ENCODE data around the gene PRSS27. TPM values are rescaled to one million over a fixed set of nuclear protein-coding genes. Genes with fewer than 3 reads are reported as not detected.

The PRSS27 gene
- total and polyA plus RNA-seq, 2 donors (not counting 3 experiments of a cell fraction or from before 2014, with no cell fraction given) = 0.33 to 0.53 TPM

DNA sequence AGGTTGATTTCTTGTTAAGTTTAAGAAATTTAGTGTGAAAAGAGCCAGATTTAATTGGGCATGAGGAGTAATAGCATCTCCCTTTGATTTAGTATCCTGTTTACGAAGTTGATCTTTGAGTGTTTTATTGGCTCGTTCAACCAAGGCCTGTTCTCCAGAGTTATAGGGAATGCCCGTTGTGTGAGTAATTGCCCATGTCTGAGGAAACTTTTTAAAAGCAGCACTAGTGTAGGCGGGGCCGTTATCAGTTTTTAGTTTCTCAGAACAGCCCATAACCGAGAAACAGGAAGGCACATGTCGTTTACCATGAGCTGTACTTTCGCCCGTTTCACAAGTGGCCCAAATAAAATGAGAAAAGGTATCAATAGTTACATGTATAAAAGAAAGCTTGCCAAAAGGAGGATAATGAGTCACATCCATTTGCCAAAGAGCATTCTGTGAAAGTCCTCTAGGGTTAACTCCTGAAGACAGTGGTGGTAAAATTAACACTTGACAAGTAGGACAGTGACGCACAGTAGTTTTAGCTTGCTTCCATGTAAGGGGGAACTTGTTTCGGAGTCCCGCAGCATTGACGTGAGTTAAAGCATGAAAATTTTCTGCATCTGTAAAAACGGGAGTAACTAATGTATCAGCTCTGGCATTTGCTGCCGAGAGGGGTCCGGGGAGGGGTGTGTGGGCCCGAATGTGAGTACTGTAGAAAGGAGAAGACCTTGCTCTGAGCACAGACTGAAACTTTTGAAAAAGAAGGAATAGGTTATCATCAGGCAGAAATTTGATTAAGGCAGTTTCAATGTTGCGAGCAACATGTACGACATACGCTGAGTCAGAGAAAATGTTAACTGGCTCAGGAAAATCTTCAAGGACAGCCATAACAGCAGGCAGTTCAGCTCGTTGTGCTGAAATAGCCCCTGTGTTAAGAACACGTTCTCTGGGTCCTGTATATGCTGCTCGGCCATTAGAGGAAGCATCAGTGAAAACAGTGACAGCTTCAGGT, 56.2 kb downstream of the PRSS27 start:
- CTCF ChIA-PET = no interaction called here

More for the DNA sequence above, 56.2 kb downstream of the PRSS27 start:
- dilution Hi-C loops (cut with MboI; ENCODE audit: extremely low pct_ligation_motif_present, low sequenced_read_pairs) = no loop called here
- no peaks in the 10 kb centered on the region for H3K27me3 ChIP-seq (ENCODE audit: control insufficient read depth in 2 of 2, insufficient read depth in 2 of 2, low read length in 2 of 2)
- H3K79me2 ChIP-seq (ENCODE audit: control insufficient read depth, insufficient read depth, low read length) = no peaks in the 10 kb centered on the region
- H2AFZ ChIP-seq (ENCODE audit: low read depth, low read length) = peak overlapping the region; percentile 11
- no peak overlapping the region for H3K9ac ChIP-seq (replicated peaks; ENCODE audit: extremely low read depth, insufficient read depth, low read length)
- H3K4me3 ChIP-seq (replicated peaks in 1 of 3; ENCODE audit: insufficient read depth in 1 of 3, low read depth in 1 of 3, low read length in 3 of 3) = no peak overlapping the region
- POLR2A ChIA-PET = no interaction called here
- intact Hi-C loops (cut with micrococcal nuclease) = no loop called here
- no peak for DNase-seq (ENCODE audit: low read depth, low spot score)
- H3K27ac ChIP-seq (ENCODE audit: insufficient read depth, low read depth, low read length) = no peak overlapping the region
- no peaks in the 10 kb centered on the region for H3K36me3 ChIP-seq (ENCODE audit: control insufficient read depth in 2 of 2, extremely low read depth in 1 of 2, insufficient read depth in 2 of 2, low read length in 2 of 2)
- H4K20me1 ChIP-seq (replicated peaks; ENCODE audit: control insufficient read depth, extremely low read depth, insufficient read depth, low read length) = no peaks in the 10 kb centered on the region
- no peak for TF ChIP-seq JUN (IDR thresholded peaks at IDR 0.05; ENCODE audit: borderline replicate concordance, insufficient read depth, insufficient read length, low read depth)
- TF ChIP-seq, protein P1, sequence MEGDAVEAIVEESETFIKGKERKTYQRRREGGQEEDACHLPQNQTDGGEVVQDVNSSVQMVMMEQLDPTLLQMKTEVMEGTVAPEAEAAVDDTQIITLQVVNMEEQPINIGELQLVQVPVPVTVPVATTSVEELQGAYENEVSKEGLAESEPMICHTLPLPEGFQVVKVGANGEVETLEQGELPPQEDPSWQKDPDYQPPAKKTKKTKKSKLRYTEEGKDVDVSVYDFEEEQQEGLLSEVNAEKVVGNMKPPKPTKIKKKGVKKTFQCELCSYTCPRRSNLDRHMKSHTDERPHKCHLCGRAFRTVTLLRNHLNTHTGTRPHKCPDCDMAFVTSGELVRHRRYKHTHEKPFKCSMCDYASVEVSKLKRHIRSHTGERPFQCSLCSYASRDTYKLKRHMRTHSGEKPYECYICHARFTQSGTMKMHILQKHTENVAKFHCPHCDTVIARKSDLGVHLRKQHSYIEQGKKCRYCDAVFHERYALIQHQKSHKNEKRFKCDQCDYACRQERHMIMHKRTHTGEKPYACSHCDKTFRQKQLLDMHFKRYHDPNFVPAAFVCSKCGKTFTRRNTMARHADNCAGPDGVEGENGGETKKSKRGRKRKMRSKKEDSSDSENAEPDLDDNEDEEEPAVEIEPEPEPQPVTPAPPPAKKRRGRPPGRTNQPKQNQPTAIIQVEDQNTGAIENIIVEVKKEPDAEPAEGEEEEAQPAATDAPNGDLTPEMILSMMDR (IDR thresholded peaks at IDR 0.05; ENCODE audit: extremely low read depth in 1 of 2, insufficient read depth in 1 of 2, low read depth in 1 of 2, low read length in 2 of 2) = no peak
- TF ChIP-seq POLR2A (IDR thresholded peaks at IDR 0.05; ENCODE audit: low read depth, low read length) = no peak
- no peak for TF ChIP-seq GATA2 (IDR thresholded peaks at IDR 0.05; ENCODE audit: insufficient read depth, insufficient read length, low read depth, low read length)
- TF ChIP-seq, protein P2, sequence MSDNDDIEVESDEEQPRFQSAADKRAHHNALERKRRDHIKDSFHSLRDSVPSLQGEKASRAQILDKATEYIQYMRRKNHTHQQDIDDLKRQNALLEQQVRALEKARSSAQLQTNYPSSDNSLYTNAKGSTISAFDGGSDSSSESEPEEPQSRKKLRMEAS (IDR thresholded peaks at IDR 0.05; ENCODE audit: insufficient read depth, insufficient read length) = no peak
- no peak for TF ChIP-seq EZH2 (IDR thresholded peaks at IDR 0.05; ENCODE audit: borderline replicate concordance, low read depth, low read length, severe bottlenecking)
- no peak for TF ChIP-seq POLR2AphosphoS5 (IDR thresholded peaks at IDR 0.05; ENCODE audit: insufficient read depth, low read depth, low read length)
- no peak for TF ChIP-seq FOS (IDR thresholded peaks at IDR 0.05; ENCODE audit: borderline replicate concordance, insufficient read depth, low read length)
- no peak for TF ChIP-seq MYC (IDR thresholded peaks at IDR 0.05; ENCODE audit: low read depth, low read length)
- H3K4me2 ChIP-seq (ENCODE audit: insufficient read depth, low read length) = no peak overlapping the region
- H3K4me1 ChIP-seq (ENCODE audit: control insufficient read depth, extremely low read depth, insufficient read depth, low read length) = no peaks in the 10 kb centered on the region
- H3K9me1 ChIP-seq (replicated peaks; ENCODE audit: control insufficient read depth, extremely low read depth, insufficient read depth, low read length) = no peaks in the 10 kb centered on the region
- no TSS peak for BruUV-seq (replicated peaks)
- no peaks in the 10 kb centered on the region for H3K9me3 ChIP-seq (replicated peaks; ENCODE audit: control insufficient read depth, insufficient read depth, low read length)
- no peak for FAIRE-seq

Other genes starting within 250 kb of the PRSS27 start
- gene NTN3, start 248.9 kb downstream of the PRSS27 start, total RNA-seq = 0.15 TPM in 1 of 2 replicates, not detected in the other
- not detected in 2 replicates for gene NTN3, start 248.9 kb downstream of the PRSS27 start, polyA plus RNA-seq
- gene TBC1D24, start 245.1 kb downstream of the PRSS27 start, total RNA-seq = 17.3 and 22.8 TPM in 2 replicates
- gene TBC1D24, start 245.1 kb downstream of the PRSS27 start, polyA plus RNA-seq = 8.1 and 10.6 TPM in 2 replicates
- 187 and 194 TPM in 2 replicates for gene ATP6V0C, start 206.3 kb downstream of the PRSS27 start, total RNA-seq
- gene ATP6V0C, start 206.3 kb downstream of the PRSS27 start, polyA plus RNA-seq = 122 and 146 TPM in 2 replicates
- gene AMDHD2, start 199.9 kb downstream of the PRSS27 start, total RNA-seq = 54.5 and 59.5 TPM in 2 replicates
- gene AMDHD2, start 199.9 kb downstream of the PRSS27 start, polyA plus RNA-seq = 39.4 and 58.2 TPM in 2 replicates
- not detected in 2 replicates for gene CEMP1, start 188.8 kb downstream of the PRSS27 start, total RNA-seq
- not detected in 2 replicates for gene CEMP1, start 188.8 kb downstream of the PRSS27 start, polyA plus RNA-seq
- 37.3 and 40.8 TPM in 2 replicates for gene PDPK1, start 182.2 kb downstream of the PRSS27 start, total RNA-seq
- 19.9 and 22.4 TPM in 2 replicates for gene PDPK1, start 182.2 kb downstream of the PRSS27 start, polyA plus RNA-seq
- 30.8 and 32.2 TPM in 2 replicates for gene KCTD5, start 37.7 kb downstream of the PRSS27 start, total RNA-seq
- gene KCTD5, start 37.7 kb downstream of the PRSS27 start, polyA plus RNA-seq = 42.0 and 61.4 TPM in 2 replicates
- 483 and 492 TPM in 2 replicates for gene SRRM2, start 32.4 kb upstream of the PRSS27 start, total RNA-seq
- 270 and 296 TPM in 2 replicates for gene SRRM2, start 32.4 kb upstream of the PRSS27 start, polyA plus RNA-seq
- 158 and 251 TPM in 2 replicates for gene ELOB, start 57.1 kb upstream of the PRSS27 start, total RNA-seq
- 848 and 1,320 TPM in 2 replicates for gene ELOB, start 57.1 kb upstream of the PRSS27 start, polyA plus RNA-seq
- not detected in 2 replicates for gene PRSS33, start 67.3 kb upstream of the PRSS27 start, total RNA-seq
- gene PRSS33, start 67.3 kb upstream of the PRSS27 start, polyA plus RNA-seq = not detected in 2 replicates
- gene PRSS41, start 78.2 kb upstream of the PRSS27 start, total RNA-seq = not detected in 2 replicates
- gene PRSS41, start 78.2 kb upstream of the PRSS27 start, polyA plus RNA-seq = not detected in 2 replicates
- not detected in 2 replicates for gene PRSS21, start 97.0 kb upstream of the PRSS27 start, total RNA-seq
- gene PRSS21, start 97.0 kb upstream of the PRSS27 start, polyA plus RNA-seq = 0.19 and 0.28 TPM in 2 replicates
- not detected in 2 replicates for gene ZG16B, start 110.1 kb upstream of the PRSS27 start, total RNA-seq
- 0.22 and 0.25 TPM in 2 replicates for gene ZG16B, start 110.1 kb upstream of the PRSS27 start, polyA plus RNA-seq
- not detected in 2 replicates for gene PRSS22, start 137.9 kb upstream of the PRSS27 start, total RNA-seq
- gene PRSS22, start 137.9 kb upstream of the PRSS27 start, polyA plus RNA-seq = not detected in 2 replicates
- 18.3 and 24.1 TPM in 2 replicates for gene FLYWCH2, start 163.0 kb upstream of the PRSS27 start, total RNA-seq
- gene FLYWCH2, start 163.0 kb upstream of the PRSS27 start, polyA plus RNA-seq = 34.6 and 45.1 TPM in 2 replicates
- 51.2 and 51.7 TPM in 2 replicates for gene FLYWCH1, start 191.7 kb upstream of the PRSS27 start, total RNA-seq
- 32.0 and 37.3 TPM in 2 replicates for gene FLYWCH1, start 191.7 kb upstream of the PRSS27 start, polyA plus RNA-seq
- not detected in 2 replicates for gene KREMEN2, start 244.1 kb upstream of the PRSS27 start, total RNA-seq
- gene KREMEN2, start 244.1 kb upstream of the PRSS27 start, polyA plus RNA-seq = not detected in 2 replicates
- 25.4 and 31.2 TPM in 2 replicates for gene PAQR4, start 249.1 kb upstream of the PRSS27 start, total RNA-seq
- gene PAQR4, start 249.1 kb upstream of the PRSS27 start, polyA plus RNA-seq = 23.8 and 25.7 TPM in 2 replicates

All from endothelial cell of umbilical vein (primary cell).